H9 (cell line): ENCODE results near the gene PCDH9. TPM values are rescaled to one million over a fixed set of nuclear protein-coding genes. Genes with fewer than 3 reads are reported as not detected.

ENCODE experiments used
- DNase-seq: peaks from one replicate; pipeline ENCODE4 v3.0.0-alpha.2; 2017
- H2AFZ ChIP-seq: one replicate; pipeline ENCODE4 v1.6.1; 2013; ENCODE audit warnings: mild to moderate bottlenecking, low read length, control low read depth, moderate library complexity
- H2AK5ac ChIP-seq: 2 replicates; pipeline ENCODE4 v1.6.1; 2013; ENCODE audit warnings: low read length, control low read depth, mixed read lengths; ENCODE audit not compliant: insufficient read length
- H2BK120ac ChIP-seq: one replicate; pipeline ENCODE4 v1.6.1; 2013; ENCODE audit warnings: low read depth, mild to moderate bottlenecking, low read length, control low read depth, inconsistent platforms; ENCODE audit not compliant: poor library complexity, severe bottlenecking
- H2BK12ac ChIP-seq: 2 replicates; pipeline ENCODE4 v1.6.1; 2013; ENCODE audit warnings: low read length, control low read depth, mixed read lengths, low read depth; ENCODE audit not compliant: insufficient read length
- H2BK15ac ChIP-seq: 2 replicates; pipeline ENCODE4 v1.6.1; 2013; ENCODE audit warnings: low read depth, low read length, control low read depth
- H2BK20ac ChIP-seq: one replicate; pipeline ENCODE4 v1.6.1; 2013; ENCODE audit warnings: low read depth, mild to moderate bottlenecking, low read length, control low read depth, inconsistent platforms; ENCODE audit not compliant: poor library complexity, severe bottlenecking
- H2BK5ac ChIP-seq: 2 replicates; pipeline ENCODE4 v1.6.1; 2013; ENCODE audit warnings: low read length, control low read depth, mixed read lengths; ENCODE audit not compliant: insufficient read length
- H3K14ac ChIP-seq: 2 replicates; pipeline ENCODE4 v1.6.1; 2013; ENCODE audit warnings: low read length, control low read depth; ENCODE audit not compliant: insufficient read depth
- H3K18ac ChIP-seq: 2 replicates; pipeline ENCODE4 v1.6.1; 2013; ENCODE audit warnings: low read depth, mild to moderate bottlenecking, mixed read lengths, low read length, control low read depth; ENCODE audit not compliant: insufficient read length
- H3K23ac ChIP-seq: 2 replicates; pipeline ENCODE4 v1.6.1; 2013; ENCODE audit warnings: low read length, control low read depth, mixed read lengths, low read depth; ENCODE audit not compliant: insufficient read length
- H3K23me2 ChIP-seq: 2 replicates; pipeline ENCODE4 v1.6.1; 2013; ENCODE audit warnings: low read depth, mild to moderate bottlenecking, mixed read lengths, low read length, control low read depth; ENCODE audit not compliant: insufficient read length, poor library complexity, severe bottlenecking
- H3K27ac ChIP-seq: 2 replicates; pipeline ENCODE4 v1.5.1; 2013; ENCODE audit warnings: low read length, control low read depth, mixed read lengths, low read depth; ENCODE audit not compliant: insufficient read length
- H3K27me3 ChIP-seq: 2 replicates; pipeline ENCODE4 v1.6.1; 2013; ENCODE audit warnings: low read length, control low read depth, inconsistent platforms; ENCODE audit not compliant: insufficient read depth
- H3K4ac ChIP-seq: 2 replicates; pipeline ENCODE4 v1.6.1; 2013; ENCODE audit warnings: low read depth, mild to moderate bottlenecking, control low read depth, inconsistent platforms, low read length, moderate library complexity
- H3K4me1 ChIP-seq: 2 replicates; pipeline ENCODE4 v1.6.1; 2013; ENCODE audit warnings: low read length, control low read depth, inconsistent platforms; ENCODE audit not compliant: insufficient read depth
- H3K4me2 ChIP-seq: 2 replicates; pipeline ENCODE4 v1.6.1; 2013; ENCODE audit warnings: low read length, control low read depth, mixed read lengths; ENCODE audit not compliant: insufficient read length, insufficient read depth
- H3K56ac ChIP-seq: 2 replicates; pipeline ENCODE4 v1.6.1; 2013; ENCODE audit warnings: low read depth, mild to moderate bottlenecking, mixed read lengths, low read length, control low read depth; ENCODE audit not compliant: insufficient read length
- H3K79me1 ChIP-seq: 2 replicates; pipeline ENCODE4 v1.6.1; 2013; ENCODE audit warnings: low read depth, mild to moderate bottlenecking, moderate library complexity, low read length, control low read depth, inconsistent platforms; ENCODE audit not compliant: insufficient read depth, poor library complexity, severe bottlenecking
- H3K79me2 ChIP-seq: 2 replicates; pipeline ENCODE4 v1.6.1; 2013; ENCODE audit warnings: low read length, control low read depth, inconsistent platforms; ENCODE audit not compliant: insufficient read depth
- H3K9ac ChIP-seq: 2 replicates; pipeline ENCODE4 v1.6.1; 2013; ENCODE audit warnings: low read length, control low read depth, mixed read lengths; ENCODE audit not compliant: insufficient read length; ENCODE audit errors: extremely low read depth
- H3K9me3 ChIP-seq: one replicate; pipeline ENCODE4 v1.6.1; 2013; ENCODE audit warnings: low read depth, low read length, inconsistent platforms; ENCODE audit not compliant: control insufficient read depth
- H3T11ph ChIP-seq: one replicate; pipeline ENCODE4 v1.6.1; 2013; ENCODE audit warnings: mild to moderate bottlenecking, low read length, control low read depth, inconsistent platforms
- H4K20me1 ChIP-seq: one replicate; pipeline ENCODE4 v1.6.1; 2013; ENCODE audit not compliant: control insufficient read depth, insufficient read length, insufficient read depth
- H4K5ac ChIP-seq: 2 replicates; pipeline ENCODE4 v1.6.1; 2013; ENCODE audit warnings: low read depth, mild to moderate bottlenecking, mixed read lengths, low read length, control low read depth; ENCODE audit not compliant: insufficient read length
- H4K8ac ChIP-seq: replicated peaks from 2 replicates; pipeline ENCODE4 v1.6.1; 2013; ENCODE audit warnings: low read length, control low read depth, mixed read lengths, low read depth; ENCODE audit not compliant: insufficient read length
- H4K91ac ChIP-seq: 2 replicates; pipeline ENCODE4 v1.6.1; 2013; ENCODE audit warnings: low read depth, mild to moderate bottlenecking, moderate library complexity, mixed read lengths, low read length, control low read depth; ENCODE audit not compliant: insufficient read length
- H3K27ac Mint-ChIP-seq, 3 experiments: 2 replicates in 2 of 3; 3 replicates in 1 of 3; pipeline ENCODE4 v1.8.0; 2020 to 2021; ENCODE audit warnings: mixed read lengths in 3 of 3, mild to moderate bottlenecking in 1 of 3, moderate library complexity in 1 of 3
- H3K27me3 Mint-ChIP-seq: 2 replicates; pipeline ENCODE4 v1.8.0; 2021; ENCODE audit warnings: low read depth, mild to moderate bottlenecking, moderate library complexity, mixed read lengths
- H3K36me3 Mint-ChIP-seq, 3 experiments: 2 replicates in 2 of 3; 3 replicates in 1 of 3; pipeline ENCODE4 v1.8.0; 2020 to 2021; ENCODE audit warnings: low read depth in 3 of 3, mixed read lengths in 3 of 3; ENCODE audit not compliant: insufficient read depth in 1 of 3
- H3K4me1 Mint-ChIP-seq, 2 experiments: 2 replicates each; pipeline ENCODE4 v1.8.0; 2020; ENCODE audit warnings: mixed read lengths in 2 of 2
- H3K4me3 Mint-ChIP-seq, 2 experiments: 2 replicates in 1 of 2; 3 replicates in 1 of 2; pipeline ENCODE4 v1.8.0; 2020 to 2021; ENCODE audit warnings: mild to moderate bottlenecking in 2 of 2, mixed read lengths in 2 of 2, moderate library complexity in 1 of 2
- H3K9me3 Mint-ChIP-seq, 2 experiments: 2 replicates in 1 of 2; 3 replicates in 1 of 2; pipeline ENCODE4 v1.8.0; 2020; ENCODE audit warnings: mild to moderate bottlenecking in 2 of 2, mixed read lengths in 2 of 2, moderate library complexity in 1 of 2
- WGBS: extraction: QIAGEN DNeasy Blood & Tissue Kit; methylation state at CpG from one replicate; pipeline ENCODE4 v1.1.7; 2013; ENCODE audit warnings: missing lambda C conversion rate, low lambda C conversion rate, mixed read lengths; ENCODE audit not compliant: insufficient read length; ENCODE audit errors: extremely low coverage; 5-methylcytosine and 5-hydroxymethylcytosine counted together
- total RNA-seq: library from RNA; stranded (reverse); gene quantifications from 2 replicates; pipeline ENCODE4 v1.2.1, GENCODE V29; 2021
- TF ChIP-seq, protein P1 (sequence below): fragments of 200-600 bp; sonication (generic); conservative IDR thresholded peaks from 3 replicates; pipeline ENCODE4 v1.8.0; 2021; ENCODE audit warnings: antibody characterized with exemption, mild to moderate bottlenecking

The PCDH9 gene
- total RNA-seq, 1 experiment from 2014 or later: 0.11 TPM

GRCh38 chr13:67175836-67176459 lies 54.2 kb downstream of the PCDH9 start:
- H3K36me3 Mint-ChIP-seq: no peaks in the 10 kb centered on the region
- Histone ChIP-seq H3K56ac (no peak overlapping the region), H4K5ac (no peak overlapping the region), H3K18ac (no peak overlapping the region), H3K4me1 (no peaks in the 10 kb centered on the region), H3K4ac (no peak overlapping the region), H2AFZ (no peak overlapping the region), H4K8ac (no peak overlapping the region), H3K79me2 (no peaks in the 10 kb centered on the region), H3K27ac (no peak overlapping the region), H3K23ac (no peak overlapping the region), H3K14ac (no peak overlapping the region), H4K91ac (no peak overlapping the region), H3K79me1 (no peaks in the 10 kb centered on the region), H2BK12ac (no peak overlapping the region), H3K23me2 (no peaks in the 10 kb centered on the region), H3K4me2 (no peak overlapping the region), H3K27me3 (no peaks in the 10 kb centered on the region), H2BK20ac (no peak overlapping the region), H3K9me3 (no peaks in the 10 kb centered on the region), H3K9ac (no peak overlapping the region), H2BK120ac (no peak overlapping the region), H2AK5ac (no peak overlapping the region), H4K20me1 (no peaks in the 10 kb centered on the region), H2BK15ac (no peak overlapping the region), H3T11ph (no peak overlapping the region), H2BK5ac (no peak overlapping the region)
- H3K27me3 Mint-ChIP-seq: no peaks in the 10 kb centered on the region
- H3K9me3 Mint-ChIP-seq: no peaks in the 10 kb centered on the region
- H3K4me1 Mint-ChIP-seq: peaks cover 0 to 3% of the 10 kb centered on the region in 2 experiments; a peak in 1 of 4 replicates
- no peak overlapping the region for H3K4me3 Mint-ChIP-seq
- no peak overlapping the region for H3K27ac Mint-ChIP-seq
- no peak for DNase-seq
- WGBS: 100% methylated on average over 1 of the region's 2 CpGs
- TF ChIP-seq, protein P1, sequence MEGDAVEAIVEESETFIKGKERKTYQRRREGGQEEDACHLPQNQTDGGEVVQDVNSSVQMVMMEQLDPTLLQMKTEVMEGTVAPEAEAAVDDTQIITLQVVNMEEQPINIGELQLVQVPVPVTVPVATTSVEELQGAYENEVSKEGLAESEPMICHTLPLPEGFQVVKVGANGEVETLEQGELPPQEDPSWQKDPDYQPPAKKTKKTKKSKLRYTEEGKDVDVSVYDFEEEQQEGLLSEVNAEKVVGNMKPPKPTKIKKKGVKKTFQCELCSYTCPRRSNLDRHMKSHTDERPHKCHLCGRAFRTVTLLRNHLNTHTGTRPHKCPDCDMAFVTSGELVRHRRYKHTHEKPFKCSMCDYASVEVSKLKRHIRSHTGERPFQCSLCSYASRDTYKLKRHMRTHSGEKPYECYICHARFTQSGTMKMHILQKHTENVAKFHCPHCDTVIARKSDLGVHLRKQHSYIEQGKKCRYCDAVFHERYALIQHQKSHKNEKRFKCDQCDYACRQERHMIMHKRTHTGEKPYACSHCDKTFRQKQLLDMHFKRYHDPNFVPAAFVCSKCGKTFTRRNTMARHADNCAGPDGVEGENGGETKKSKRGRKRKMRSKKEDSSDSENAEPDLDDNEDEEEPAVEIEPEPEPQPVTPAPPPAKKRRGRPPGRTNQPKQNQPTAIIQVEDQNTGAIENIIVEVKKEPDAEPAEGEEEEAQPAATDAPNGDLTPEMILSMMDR: no peak
